HG02623 (cell line): Measurements from ENCODE around the gene CFAP299.

Experiments used
- ATAC-seq: cut with Tn5 transposase; IDR thresholded peaks from one replicate; pipeline ENCODE4 v1.9.1; 2021; ENCODE audit warnings: moderate library complexity; ENCODE audit not compliant: unreplicated experiment

Gene CFAP299

GRCh38 chr4:80495865-80496264, 160.3 kb downstream of the CFAP299 start:
- no peak for ATAC-seq

- ATAC-seq = no peak
Observed at GRCh38 chr4:80498725-80499124, 163.2 kb downstream of the CFAP299 start.

GRCh38 chr4:80500613-80501012, 165.1 kb downstream of the CFAP299 start:
- no peak for ATAC-seq

- no peak for ATAC-seq
Observed at GRCh38 chr4:80507077-80507476, 171.5 kb downstream of the CFAP299 start.

- peak; percentile 93 for ATAC-seq
Observed at GRCh38 chr4:80507507-80507906, 172.0 kb downstream of the CFAP299 start.

GRCh38 chr4:80515496-80515895, 180.0 kb downstream of the CFAP299 start:
- no peak for ATAC-seq

GRCh38 chr4:80521438-80521837, 185.9 kb downstream of the CFAP299 start:
- ATAC-seq = peak; percentile 55

GRCh38 chr4:80526697-80527096, 191.2 kb downstream of the CFAP299 start:
- no peak for ATAC-seq

GRCh38 chr4:80529026-80529425, 193.5 kb downstream of the CFAP299 start:
- ATAC-seq = no peak

- no peak for ATAC-seq
Observed at GRCh38 chr4:80532674-80533333, 197.3 kb downstream of the CFAP299 start.

GRCh38 chr4:80535551-80535950, 200.0 kb downstream of the CFAP299 start:
- ATAC-seq = no peak

GRCh38 chr4:80538276-80538926, 202.9 kb downstream of the CFAP299 start:
- no peak for ATAC-seq

- ATAC-seq = no peak
Observed at GRCh38 chr4:80539190-80539589, 203.7 kb downstream of the CFAP299 start.

- ATAC-seq = peak; percentile 11
Observed at GRCh38 chr4:80540349-80540748, 204.8 kb downstream of the CFAP299 start.

- peak; percentile 92 for ATAC-seq
Observed at GRCh38 chr4:80540785-80541469, 205.4 kb downstream of the CFAP299 start.

- no peak for ATAC-seq
Observed at GRCh38 chr4:80542747-80543146, 207.2 kb downstream of the CFAP299 start.

GRCh38 chr4:80560337-80560736, 224.8 kb downstream of the CFAP299 start:
- ATAC-seq = no peak

- ATAC-seq = no peak
Observed at GRCh38 chr4:80566203-80566872, 230.8 kb downstream of the CFAP299 start.

- ATAC-seq = no peak
Observed at GRCh38 chr4:80568891-80569290, 233.4 kb downstream of the CFAP299 start.

GRCh38 chr4:80576796-80577195, 241.3 kb downstream of the CFAP299 start:
- ATAC-seq = no peak

GRCh38 chr4:80578001-80578400, 242.5 kb downstream of the CFAP299 start:
- no peak for ATAC-seq

GRCh38 chr4:80585542-80585941, 250.0 kb downstream of the CFAP299 start:
- no peak for ATAC-seq
